T-helper 1 cell treated with Interleukin-12 subunit alpha and Interleukin-12 subunit beta and Interleukin-4 antibody, amounts not matched to agents 30 μg/mL and 1 μg/mL, for 36 hours (primary cell): ENCODE measurements around the gene TICAM2.
"Not testable (repeated sequence)": the region's sequence is repeated elsewhere in the genome, so short reads cannot be mapped to it uniquely, and the experiment has no call there.

ENCODE experiments used
- H3K27ac Mint-ChIP-seq: one replicate; pipeline ENCODE4 v1.8.0; 2021; ENCODE audit warnings: mild to moderate bottlenecking, mixed read lengths
- H3K27me3 Mint-ChIP-seq: one replicate; pipeline ENCODE4 v1.8.0; 2021; ENCODE audit warnings: low read depth, mixed read lengths
- H3K36me3 Mint-ChIP-seq: one replicate; pipeline ENCODE4 v1.8.0; 2021; ENCODE audit warnings: low read depth, mixed read lengths
- H3K4me1 Mint-ChIP-seq: one replicate; pipeline ENCODE4 v1.8.0; 2021; ENCODE audit warnings: low read depth, mixed read lengths
- H3K4me3 Mint-ChIP-seq: one replicate; pipeline ENCODE4 v1.8.0; 2021; ENCODE audit warnings: mild to moderate bottlenecking, moderate library complexity, mixed read lengths
- H3K9me3 Mint-ChIP-seq: one replicate; pipeline ENCODE4 v1.8.0; 2021; ENCODE audit warnings: mixed read lengths

TICAM2 gene, protein sequence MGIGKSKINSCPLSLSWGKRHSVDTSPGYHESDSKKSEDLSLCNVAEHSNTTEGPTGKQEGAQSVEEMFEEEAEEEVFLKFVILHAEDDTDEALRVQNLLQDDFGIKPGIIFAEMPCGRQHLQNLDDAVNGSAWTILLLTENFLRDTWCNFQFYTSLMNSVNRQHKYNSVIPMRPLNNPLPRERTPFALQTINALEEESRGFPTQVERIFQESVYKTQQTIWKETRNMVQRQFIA

GRCh38 chr5:115601701-115602590, at the start of gene TICAM2:
TICAM2 (minus strand) TSS chr5:115602479; CDS start chr5:115581256, 21,223 bp downstream.
- Mint-ChIP-seq H3K4me3 (peak within 1 kb of the TSS; percentile 78), H3K27ac (peak within 1 kb of the TSS; percentile 89), H3K36me3 (peaks cover 28% of the 10 kb centered on the region), H3K9me3 (no peaks in the 10 kb centered on the region), H3K4me1 (peaks cover 29% of the 10 kb centered on the region), H3K27me3 (no peaks in the 10 kb centered on the region)

DNA sequence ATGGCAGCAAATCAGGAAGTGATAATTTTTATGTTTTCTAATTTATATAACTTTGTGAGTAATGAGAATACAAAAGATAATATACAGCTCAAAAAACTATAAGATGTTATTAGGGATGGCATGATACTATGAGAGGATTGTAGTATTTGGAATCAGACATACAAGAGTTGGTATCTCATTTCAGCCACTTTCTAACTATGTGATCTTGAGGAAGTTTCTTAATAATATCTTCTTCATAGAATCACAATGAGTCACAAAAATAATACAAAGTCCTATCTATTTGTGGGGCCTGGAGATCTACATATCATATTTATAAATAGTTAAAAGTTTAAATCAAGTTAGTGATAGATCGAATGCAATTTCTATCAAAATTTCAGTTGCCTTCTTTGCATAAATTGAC, 47.3 kb upstream of the TICAM2 start:
- H3K36me3 Mint-ChIP-seq, result no peaks in the 10 kb centered on the region
- H3K27ac Mint-ChIP-seq, result no peak overlapping the region
- no peak overlapping the region for H3K4me3 Mint-ChIP-seq
- no peaks in the 10 kb centered on the region for H3K4me1 Mint-ChIP-seq
- H3K9me3 Mint-ChIP-seq, result no peaks in the 10 kb centered on the region
- H3K27me3 Mint-ChIP-seq, result peaks cover 30% of the 10 kb centered on the region

DNA sequence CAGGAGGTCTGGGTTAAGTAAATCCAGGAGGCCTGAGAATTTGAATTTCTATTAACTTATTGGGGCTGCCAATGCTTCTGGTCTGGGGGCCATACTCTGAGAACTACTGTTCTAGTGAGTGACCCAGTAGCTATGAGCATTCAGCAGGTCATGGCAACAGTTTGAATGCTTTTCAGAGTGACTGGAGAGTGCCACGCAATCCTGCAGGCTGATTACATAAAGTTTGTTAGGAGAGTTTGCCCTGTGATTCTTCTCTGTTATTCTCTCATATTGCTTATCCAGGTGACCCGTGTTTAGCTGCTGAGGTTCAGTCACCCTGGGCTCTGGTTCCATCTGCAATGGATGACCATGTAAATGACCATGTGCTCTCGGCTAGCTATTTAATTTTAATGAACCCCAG, 45.8 kb upstream of the TICAM2 start:
- no peak overlapping the region for H3K27ac Mint-ChIP-seq
- peaks cover 43% of the 10 kb centered on the region for H3K27me3 Mint-ChIP-seq
- no peak overlapping the region for H3K4me3 Mint-ChIP-seq
- H3K9me3 Mint-ChIP-seq, result no peaks in the 10 kb centered on the region
- H3K4me1 Mint-ChIP-seq, result no peaks in the 10 kb centered on the region
- no peaks in the 10 kb centered on the region for H3K36me3 Mint-ChIP-seq

DNA sequence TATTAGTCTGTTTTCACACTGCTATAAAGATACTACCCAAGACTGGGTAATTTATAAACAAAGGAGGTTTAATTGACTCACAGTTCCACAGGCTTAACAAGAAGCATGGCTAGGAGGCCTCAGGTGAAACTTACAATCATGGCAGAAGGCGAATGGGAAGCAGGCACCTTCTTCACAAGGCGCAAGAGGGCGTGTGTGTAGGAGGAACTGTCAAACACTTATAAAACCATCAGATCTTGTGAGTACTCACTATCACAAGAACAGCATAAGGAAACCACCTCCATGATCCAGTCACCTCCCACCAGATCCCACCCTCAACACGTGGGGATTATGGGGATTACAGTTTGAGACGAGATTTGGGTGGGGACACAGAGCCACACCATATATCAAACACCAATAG, 43.1 kb upstream of the TICAM2 start:
- H3K9me3 Mint-ChIP-seq, H3K4me1 Mint-ChIP-seq, H3K4me3 Mint-ChIP-seq, H3K36me3 Mint-ChIP-seq, H3K27ac Mint-ChIP-seq: not testable (repeated sequence)
- peaks cover 58% of the 10 kb centered on the region for H3K27me3 Mint-ChIP-seq

GRCh38 chr5:115644046-115644445, 41.8 kb upstream of the TICAM2 start:
- Mint-ChIP-seq H3K27ac (no peak overlapping the region), H3K4me1 (peaks cover 2% of the 10 kb centered on the region), H3K4me3 (no peak overlapping the region), H3K27me3 (peaks cover 61% of the 10 kb centered on the region), H3K9me3 (no peaks in the 10 kb centered on the region), H3K36me3 (no peaks in the 10 kb centered on the region)

- Mint-ChIP-seq H3K27me3 (peaks cover 75% of the 10 kb centered on the region), H3K27ac (no peak overlapping the region), H3K4me1 (peaks cover 17% of the 10 kb centered on the region), H3K9me3 (no peaks in the 10 kb centered on the region), H3K36me3 (no peaks in the 10 kb centered on the region), H3K4me3 (no peak overlapping the region)
Measured at GRCh38 chr5:115641948-115642347, 39.7 kb upstream of the TICAM2 start.

GRCh38 chr5:115640274-115640673, 38.0 kb upstream of the TICAM2 start:
- Mint-ChIP-seq H3K9me3 (no peaks in the 10 kb centered on the region), H3K36me3 (no peaks in the 10 kb centered on the region), H3K4me3 (no peak overlapping the region), H3K27ac (no peak overlapping the region), H3K27me3 (peaks cover 77% of the 10 kb centered on the region), H3K4me1 (peaks cover 23% of the 10 kb centered on the region)

- Mint-ChIP-seq H3K9me3 (no peaks in the 10 kb centered on the region), H3K4me1 (peaks cover 28% of the 10 kb centered on the region), H3K4me3 (no peak overlapping the region), H3K36me3 (no peaks in the 10 kb centered on the region), H3K27ac (no peak overlapping the region), H3K27me3 (peaks cover 69% of the 10 kb centered on the region)
Measured at GRCh38 chr5:115639377-115639776, 37.1 kb upstream of the TICAM2 start.

- Mint-ChIP-seq H3K4me3 (no peak overlapping the region), H3K4me1 (peaks cover 41% of the 10 kb centered on the region), H3K36me3 (no peaks in the 10 kb centered on the region), H3K9me3 (no peaks in the 10 kb centered on the region), H3K27me3 (peaks cover 68% of the 10 kb centered on the region), H3K27ac (no peak overlapping the region)
Measured at GRCh38 chr5:115637507-115637906, 35.2 kb upstream of the TICAM2 start.

GRCh38 chr5:115636008-115636407, 33.7 kb upstream of the TICAM2 start:
- Mint-ChIP-seq H3K4me3 (no peak overlapping the region), H3K27ac (no peak overlapping the region), H3K9me3 (no peaks in the 10 kb centered on the region), H3K36me3 (no peaks in the 10 kb centered on the region), H3K4me1 (peaks cover 41% of the 10 kb centered on the region), H3K27me3 (peaks cover 73% of the 10 kb centered on the region)

- H3K27ac Mint-ChIP-seq, result peak overlapping the region; percentile 18
- H3K36me3 Mint-ChIP-seq, result peaks cover 2% of the 10 kb centered on the region
- peaks cover 73% of the 10 kb centered on the region for H3K27me3 Mint-ChIP-seq
- peak overlapping the region; percentile 56 for H3K4me3 Mint-ChIP-seq
- H3K4me1 Mint-ChIP-seq, result peaks cover 41% of the 10 kb centered on the region
- H3K9me3 Mint-ChIP-seq, result no peaks in the 10 kb centered on the region
Measured at GRCh38 chr5:115634343-115635132, 32.3 kb upstream of the TICAM2 start.

DNA sequence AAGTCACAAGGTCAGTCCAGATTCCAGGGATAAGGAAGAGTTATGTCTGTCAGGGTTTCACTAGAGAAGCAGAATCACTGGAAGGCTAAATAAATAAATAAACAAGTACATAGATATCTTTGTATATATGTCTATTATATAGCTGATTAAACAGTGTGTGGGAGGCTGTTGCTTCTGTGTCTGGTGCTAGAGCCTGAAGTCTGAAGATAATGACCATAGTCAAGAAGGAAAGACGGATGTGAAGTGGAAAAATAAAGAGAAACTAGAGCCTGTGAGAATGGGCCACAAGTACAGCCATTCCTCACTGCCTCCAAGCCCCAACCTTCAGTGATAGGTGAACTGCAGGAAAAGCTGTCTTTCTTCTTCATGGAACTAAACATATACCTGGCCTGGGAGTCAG, 27.6 kb upstream of the TICAM2 start:
- no peaks in the 10 kb centered on the region for H3K9me3 Mint-ChIP-seq
- peaks cover 38% of the 10 kb centered on the region for H3K27me3 Mint-ChIP-seq
- H3K4me1 Mint-ChIP-seq, result peaks cover 19% of the 10 kb centered on the region
- no peak overlapping the region for H3K27ac Mint-ChIP-seq
- H3K36me3 Mint-ChIP-seq, result peaks cover 3% of the 10 kb centered on the region
- H3K4me3 Mint-ChIP-seq, result no peak overlapping the region

DNA sequence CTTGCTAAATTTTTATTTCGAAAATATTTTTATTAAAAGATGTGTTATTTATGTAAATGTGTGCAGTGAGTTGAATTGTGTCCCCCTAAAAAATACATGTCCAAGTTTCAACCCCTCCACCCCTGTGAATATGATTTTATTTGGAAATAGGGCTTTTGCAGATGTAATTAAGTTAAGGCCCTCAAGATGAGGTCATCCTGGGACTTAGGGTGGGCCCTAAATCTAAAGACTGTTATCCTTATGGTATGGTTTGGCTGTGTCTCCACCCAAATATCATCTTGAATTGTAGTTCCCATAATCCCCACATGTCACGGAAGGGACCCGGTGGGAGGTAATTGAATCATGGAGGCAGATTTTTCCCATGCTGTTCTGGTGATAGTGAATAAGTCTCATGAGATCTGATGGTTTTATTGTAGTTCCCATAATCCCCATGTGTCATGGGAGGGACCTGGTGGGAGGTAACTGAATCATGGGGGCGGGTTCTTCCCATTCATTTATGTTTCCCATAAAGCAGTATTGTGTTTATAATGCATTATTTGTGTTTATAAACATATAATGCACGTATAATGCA, 25.1 kb upstream of the TICAM2 start:
- Mint-ChIP-seq H3K4me1 (peaks cover 7% of the 10 kb centered on the region), H3K4me3 (no peak overlapping the region), H3K27me3 (peaks cover 26% of the 10 kb centered on the region), H3K9me3 (no peaks in the 10 kb centered on the region), H3K36me3 (peaks cover 5% of the 10 kb centered on the region), H3K27ac (no peak overlapping the region)

DNA sequence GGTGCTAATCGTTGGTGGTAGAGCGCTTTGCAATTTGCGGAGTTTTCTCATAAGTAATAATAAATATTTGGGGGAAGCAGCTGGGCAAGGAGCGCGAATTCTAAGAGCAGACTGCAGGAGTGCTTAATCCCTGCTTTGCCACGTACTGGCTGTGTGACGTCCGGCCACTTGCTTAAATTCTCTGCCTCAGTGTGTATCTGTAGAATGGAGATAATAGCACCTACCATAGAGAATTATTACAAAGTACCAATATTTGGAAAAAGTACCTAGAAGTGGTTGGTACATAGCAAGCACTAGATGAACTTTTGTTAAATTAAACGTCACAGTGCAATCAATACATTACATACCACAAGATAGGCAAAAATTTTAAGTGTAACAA, 24.2 kb upstream of the TICAM2 start:
- H3K4me1 Mint-ChIP-seq, result peaks cover 13% of the 10 kb centered on the region
- H3K4me3 Mint-ChIP-seq, result no peak overlapping the region
- H3K27me3 Mint-ChIP-seq, result peaks cover 16% of the 10 kb centered on the region
- H3K27ac Mint-ChIP-seq, result peak overlapping the region; percentile 95
- no peaks in the 10 kb centered on the region for H3K9me3 Mint-ChIP-seq
- peaks cover 9% of the 10 kb centered on the region for H3K36me3 Mint-ChIP-seq
